Measurements from ENCODE around the gene PPARG.
"Not testable (repeated sequence)": the region's sequence is repeated elsewhere in the genome, so short reads cannot be mapped to it uniquely, and the experiment has no call there.

The PPARG gene

DNA sequence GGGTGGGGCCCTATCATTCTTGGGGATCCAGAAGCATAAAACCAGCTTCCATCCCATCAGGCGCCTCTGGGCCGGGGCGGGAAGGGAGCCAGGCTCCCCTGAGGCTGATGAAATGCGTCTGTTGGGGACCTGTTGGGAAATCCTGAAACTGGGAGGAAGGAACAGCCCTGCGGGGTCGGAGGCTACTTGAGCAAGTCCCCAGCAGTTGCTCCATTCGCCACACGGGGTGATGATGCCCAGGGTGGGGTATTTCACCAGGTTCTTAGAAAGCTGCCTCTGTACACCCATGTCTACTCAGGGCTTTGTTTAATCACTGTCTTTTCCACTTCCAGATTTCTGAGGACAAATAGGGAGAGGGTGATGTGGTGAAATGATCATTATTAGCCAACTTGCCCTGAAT is 170.0 kb downstream of the PPARG start:
- no peak for DNase-seq (ENCODE audit: low read depth in 2 of 2)

GRCh38 chr3:12460127-12460526 is 171.3 kb downstream of the PPARG start:
- no peak for DNase-seq (ENCODE audit: low read depth in 2 of 2)

GRCh38 chr3:12461097-12461649 is 172.3 kb downstream of the PPARG start:
- DNase-seq (ENCODE audit: low read depth in 2 of 2), result no peak

DNA sequence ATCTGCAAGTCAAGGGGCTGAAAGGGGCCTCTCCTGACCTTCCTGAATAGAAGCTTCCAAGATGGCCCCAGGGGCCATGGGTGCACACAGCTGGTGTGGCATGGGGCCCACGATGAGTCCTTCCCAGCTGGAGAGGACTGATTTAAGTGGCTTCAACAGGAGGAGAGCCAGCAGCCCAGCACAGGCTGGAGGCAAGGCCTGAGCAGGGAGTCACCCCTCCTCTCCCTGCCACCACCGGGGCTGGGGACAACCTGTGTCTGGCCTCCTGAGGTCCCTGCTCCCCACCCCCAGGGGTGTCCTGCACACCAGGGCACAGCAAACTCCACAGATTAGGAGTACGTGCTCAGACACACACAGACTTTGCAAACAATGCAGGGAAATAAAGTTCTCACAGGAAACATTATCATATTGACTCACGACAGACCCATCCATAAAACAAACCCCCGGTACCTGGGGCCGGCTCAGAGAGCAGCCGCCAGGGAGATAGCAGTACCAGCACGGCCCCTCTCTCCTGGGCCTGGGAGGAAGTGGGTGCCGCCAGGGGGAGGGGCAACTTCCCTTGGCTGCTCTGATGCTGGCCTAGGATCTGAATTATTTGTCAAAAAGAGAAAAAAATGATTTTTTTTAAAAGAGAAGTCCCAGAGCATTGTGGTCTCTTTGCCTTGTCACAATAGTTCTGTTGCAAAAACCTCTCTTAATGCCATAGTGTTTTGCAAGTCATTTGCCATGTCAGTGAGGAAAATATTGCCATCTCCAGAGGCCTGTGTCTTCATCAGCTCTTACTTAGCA is 173.5 kb downstream of the PPARG start:
- no peak for DNase-seq (ENCODE audit: low read depth in 2 of 2)

DNA sequence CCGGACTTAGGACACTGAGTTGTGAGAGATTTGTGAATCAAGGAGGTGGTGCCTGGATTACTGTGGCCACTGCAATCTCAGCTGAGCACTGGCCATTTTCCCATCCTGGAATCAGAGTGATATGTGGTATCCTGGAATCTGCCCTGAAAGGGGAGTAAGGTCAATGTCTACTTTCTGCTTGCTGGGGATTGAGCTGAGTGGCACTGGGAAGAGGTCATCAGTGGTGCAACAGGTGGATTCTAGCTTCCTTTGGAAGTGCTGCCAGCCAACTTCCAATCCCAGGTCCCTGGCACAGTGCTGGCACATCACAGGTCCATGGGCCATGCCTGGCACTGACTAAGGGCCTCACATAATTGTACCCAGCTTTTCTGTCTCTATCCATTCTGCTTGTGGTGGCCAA is 174.8 kb downstream of the PPARG start:
- DNase-seq (ENCODE audit: low read depth in 2 of 2), result no peak

DNA sequence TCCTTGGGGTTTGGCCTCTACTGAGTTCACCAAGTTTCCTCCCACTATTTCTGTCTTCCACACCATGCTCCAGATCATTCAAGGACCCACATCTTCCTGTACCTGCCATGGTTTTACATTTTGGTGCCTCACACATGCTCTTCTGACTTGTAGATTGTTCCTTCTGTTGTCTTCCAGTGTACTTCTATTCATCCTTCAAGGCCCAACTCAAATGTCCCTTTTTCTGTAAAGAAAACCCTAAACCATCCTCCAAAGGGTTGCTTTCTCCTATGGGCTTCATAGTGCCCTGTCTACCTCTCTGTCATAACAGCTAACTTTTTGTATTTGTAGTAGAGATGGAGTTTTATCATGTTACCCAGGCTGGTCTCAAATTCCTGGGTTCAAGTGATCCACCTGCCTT is 175.3 kb downstream of the PPARG start:
- DNase-seq (ENCODE audit: low read depth in 2 of 2), result no peak

GRCh38 chr3:12465151-12465835 is 176.4 kb downstream of the PPARG start:
- no peak for DNase-seq (ENCODE audit: low read depth in 2 of 2)

- no peak for DNase-seq (ENCODE audit: low read depth in 2 of 2)
These were observed 177.0 kb downstream of the PPARG start for GRCh38 chr3:12465836-12466225.

DNA sequence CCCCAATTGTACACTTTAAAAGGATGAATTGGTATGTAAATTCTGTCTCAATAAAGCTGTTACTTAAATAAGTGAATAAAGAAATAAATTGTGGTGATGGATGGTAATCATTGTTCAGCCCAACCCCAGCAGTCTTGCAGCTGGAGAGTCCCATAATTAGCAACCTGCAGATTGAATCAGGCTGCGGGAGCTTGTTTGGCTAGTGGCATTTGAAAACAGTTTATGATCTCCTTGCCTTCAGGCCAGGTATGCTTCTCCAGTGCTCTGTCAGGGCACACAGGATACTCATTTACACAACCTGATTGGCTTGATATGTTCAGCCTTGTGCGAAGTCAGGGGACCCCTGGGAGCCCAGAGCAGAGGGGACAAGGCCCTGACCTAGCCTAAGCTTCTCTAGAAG is 178.9 kb downstream of the PPARG start:
- DNase-seq (ENCODE audit: low read depth in 2 of 2), result no peak

DNA sequence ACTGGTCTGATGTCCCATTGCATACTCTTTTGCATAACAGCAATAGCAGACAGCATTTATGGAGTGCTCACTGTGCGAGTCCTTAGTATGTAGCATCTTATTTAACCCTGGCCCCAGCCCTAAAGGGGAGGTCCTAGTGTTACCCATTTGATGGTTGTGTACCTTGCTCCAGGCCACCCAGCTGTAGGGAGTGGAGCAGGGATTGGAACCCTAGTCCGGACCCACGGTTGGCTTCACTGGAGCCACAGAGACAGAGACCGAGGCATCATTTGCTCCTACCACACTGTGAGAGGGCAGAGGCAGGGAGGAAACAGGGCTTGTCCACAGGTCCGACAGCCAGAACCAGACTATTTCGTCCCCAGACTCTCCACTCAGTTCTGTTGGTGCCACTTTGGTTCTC is 179.4 kb downstream of the PPARG start:
- no peak for DNase-seq (ENCODE audit: low read depth in 2 of 2)

DNA sequence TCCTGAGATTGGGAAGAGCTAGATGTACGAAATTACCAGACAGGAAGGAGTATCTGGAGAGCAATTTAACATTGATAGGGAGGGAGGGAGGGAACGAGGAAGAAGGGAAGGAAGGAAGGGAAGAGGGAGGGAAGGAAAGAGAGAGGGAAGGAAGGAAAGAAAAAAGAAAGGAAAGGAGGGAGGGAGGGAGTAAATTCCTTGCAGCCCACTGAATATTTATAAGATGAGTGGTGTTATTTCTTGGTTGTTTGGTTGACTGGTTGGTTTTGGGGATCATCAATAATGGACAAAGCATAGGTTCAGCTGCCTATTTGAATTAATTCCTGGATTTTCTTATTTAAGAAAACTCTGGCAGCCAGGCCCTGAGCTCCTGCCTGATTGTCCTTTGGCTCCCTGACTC is 179.9 kb downstream of the PPARG start:
- DNase-seq (ENCODE audit: low read depth in 2 of 2), result no peak

DNA sequence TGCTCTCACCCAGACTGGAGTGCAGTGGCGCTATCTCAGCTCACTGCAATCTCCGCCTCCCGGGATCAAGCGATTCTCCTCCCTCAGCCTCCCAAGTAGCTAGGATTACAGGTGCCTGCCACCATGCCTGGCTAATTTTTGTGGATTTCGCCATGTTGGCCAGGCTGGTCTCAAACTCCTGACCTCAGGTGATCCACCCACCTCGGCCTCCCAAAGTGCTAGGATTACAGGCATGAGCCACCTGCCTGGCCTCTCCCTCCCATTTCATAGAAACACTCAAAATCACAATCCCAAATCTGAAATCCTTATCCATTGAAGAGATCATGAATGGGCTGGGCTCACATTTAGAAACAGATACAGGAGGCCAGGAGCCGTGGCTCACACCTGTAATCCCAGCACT is 180.4 kb downstream of the PPARG start:
- DNase-seq (ENCODE audit: low read depth in 2 of 2), result not testable (repeated sequence)

GRCh38 chr3:12470111-12470510 is 181.2 kb downstream of the PPARG start:
- DNase-seq (ENCODE audit: low read depth in 2 of 2), result no peak

DNA sequence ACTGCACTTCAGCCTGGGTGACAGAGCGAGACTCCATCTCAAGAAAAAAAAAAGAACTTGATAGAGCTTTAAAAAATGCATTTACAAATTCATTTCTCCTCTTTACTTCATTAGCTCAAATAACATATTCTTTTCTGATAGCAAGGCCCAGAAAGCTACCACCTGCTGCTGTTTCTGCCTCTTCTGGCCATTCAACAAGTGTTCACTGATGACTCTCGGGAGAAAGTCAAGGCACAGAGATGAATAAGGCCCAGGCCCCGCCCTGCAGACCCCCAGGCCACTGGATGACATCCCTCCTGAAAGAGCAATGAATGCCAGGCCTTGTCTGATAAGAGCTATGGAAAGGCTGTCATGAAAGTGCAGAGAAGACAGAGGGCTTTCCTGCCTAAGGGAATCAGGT is 181.8 kb downstream of the PPARG start:
- no peak for DNase-seq (ENCODE audit: low read depth in 2 of 2)

- DNase-seq (ENCODE audit: low read depth in 2 of 2), result peak; percentile 44 to 57
These were observed 182.4 kb downstream of the PPARG start for GRCh38 chr3:12471241-12471640.

DNA sequence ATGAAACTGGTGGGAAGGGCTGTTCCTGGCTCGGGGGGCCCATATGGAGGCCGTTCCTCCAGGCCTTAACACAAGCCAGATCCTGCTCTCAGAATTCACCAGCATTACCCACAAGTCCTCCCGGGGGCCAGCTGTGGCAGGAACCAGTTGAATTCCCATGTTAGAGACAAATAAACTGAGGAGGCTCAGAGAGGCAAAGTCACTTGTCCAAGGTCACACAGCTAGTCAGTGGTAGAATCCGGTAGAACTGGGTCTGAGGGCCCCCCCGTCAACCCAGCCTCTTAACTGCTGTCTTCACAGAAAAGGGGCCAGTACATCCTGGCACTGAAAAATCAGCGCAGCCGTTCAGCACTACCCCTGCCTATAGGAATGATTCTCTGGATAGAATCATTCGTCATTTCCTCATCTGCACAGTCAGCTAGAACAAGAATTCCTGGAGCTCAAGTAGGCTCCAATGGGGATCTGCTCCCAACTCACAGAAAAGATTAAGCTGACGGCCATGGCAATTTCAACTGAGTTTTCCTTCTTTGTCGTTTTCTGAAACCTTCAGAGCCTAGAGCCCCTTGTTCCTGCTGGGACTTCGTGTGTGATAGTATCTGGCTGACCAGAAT is 183.2 kb downstream of the PPARG start:
- DNase-seq (ENCODE audit: low read depth in 2 of 2), result no peak

DNA sequence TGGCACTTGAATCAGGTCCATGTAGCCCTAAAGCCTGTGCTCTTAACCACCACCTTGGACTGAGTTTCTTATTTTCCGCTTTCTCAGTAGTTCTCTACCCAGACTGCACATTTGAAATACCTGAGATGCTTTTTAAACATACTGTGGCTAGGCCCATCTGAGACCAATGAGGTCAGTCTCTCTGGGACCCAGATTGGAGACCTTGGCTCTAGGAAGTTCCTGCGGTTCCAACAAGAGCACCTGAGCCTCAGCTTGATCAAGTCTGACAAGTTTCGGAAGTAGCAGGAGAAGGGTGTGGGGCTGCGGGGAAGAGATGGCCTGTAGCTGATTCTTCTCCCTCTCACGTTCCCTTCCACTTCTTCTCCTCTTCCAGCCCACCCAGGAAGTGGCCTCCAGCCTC is 183.9 kb downstream of the PPARG start:
- DNase-seq (ENCODE audit: low read depth in 2 of 2), result no peak

GRCh38 chr3:12473511-12473910 is 184.6 kb downstream of the PPARG start:
- DNase-seq (ENCODE audit: low read depth in 2 of 2), result no peak

DNA sequence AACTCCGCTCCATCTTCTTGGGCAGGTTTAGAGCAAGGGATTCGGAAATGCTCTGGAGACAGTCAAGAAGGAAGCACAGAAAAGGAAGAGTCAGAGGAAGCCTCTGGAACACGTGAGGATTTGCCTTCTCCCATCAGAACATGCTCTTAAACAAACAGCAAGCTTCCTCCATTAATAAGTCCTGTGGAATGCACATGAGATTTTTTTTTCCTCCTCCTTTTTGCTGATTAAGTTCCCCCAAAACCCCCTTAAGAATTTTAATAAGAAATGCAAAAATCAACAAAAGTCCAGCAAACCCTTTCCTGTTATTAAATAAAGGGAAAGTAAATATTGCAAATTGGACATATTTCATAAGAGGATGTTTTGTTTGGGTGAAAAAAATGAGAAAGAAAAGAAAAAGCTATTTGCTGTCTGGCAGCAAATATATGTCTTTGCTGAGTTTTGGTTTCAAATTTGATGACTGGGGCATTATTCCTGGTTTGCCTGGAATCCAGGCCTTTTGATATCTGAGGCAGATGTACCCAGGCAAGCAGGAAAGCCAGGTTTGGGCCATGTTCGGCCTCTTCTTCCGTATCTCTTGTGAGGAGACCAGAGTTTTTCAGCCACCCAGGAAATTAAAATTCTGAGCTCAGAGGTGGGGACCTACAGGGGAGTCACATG is 187.5 kb downstream of the PPARG start:
- DNase-seq (ENCODE audit: low read depth in 2 of 2), result no peak

- no peak for DNase-seq (ENCODE audit: low read depth in 2 of 2)
These were observed 188.4 kb downstream of the PPARG start for GRCh38 chr3:12477256-12477655.

DNA sequence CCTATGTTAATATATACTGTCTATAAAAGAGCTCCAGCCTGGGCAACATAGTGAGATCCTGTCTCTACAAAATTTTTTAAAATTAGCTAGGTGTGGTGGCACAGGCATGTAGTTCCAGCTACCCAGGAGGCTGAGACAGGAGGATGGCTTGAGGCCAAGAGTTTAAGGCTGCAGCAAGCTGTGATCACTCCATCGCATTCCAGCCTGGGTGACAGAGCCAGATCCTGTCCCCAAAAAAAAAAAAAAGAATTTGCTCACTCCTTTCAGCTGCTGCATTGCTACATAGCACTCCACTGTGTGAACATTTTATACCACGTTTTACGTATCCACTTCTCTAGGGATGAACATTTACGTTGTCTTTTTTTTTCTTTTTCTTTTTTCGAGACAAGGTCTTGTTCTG is 189.5 kb downstream of the PPARG start:
- DNase-seq (ENCODE audit: low read depth in 2 of 2), result no peak

DNA sequence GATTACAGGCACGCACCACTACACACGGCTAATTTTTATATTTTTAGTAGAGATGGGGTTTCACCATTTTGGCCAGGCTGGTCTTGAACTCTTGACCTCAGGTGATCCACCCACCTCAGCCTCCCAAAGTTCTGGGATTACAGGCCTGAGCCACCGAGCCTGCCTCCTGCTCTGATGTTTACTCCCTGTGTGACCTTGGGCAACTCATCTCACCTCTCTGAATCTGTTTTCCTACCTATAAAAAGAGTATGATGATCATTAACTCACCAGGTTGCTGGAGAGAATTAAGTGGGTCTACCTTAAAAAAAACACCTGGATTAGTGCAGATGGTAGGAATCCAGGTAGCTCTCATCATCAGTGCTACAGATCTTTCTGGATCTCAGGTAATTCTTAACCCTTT is 190.3 kb downstream of the PPARG start:
- not testable (repeated sequence) for DNase-seq (ENCODE audit: low read depth in 2 of 2)
